ENCODE data around the gene PDXK. TPM values are rescaled to one million over a fixed set of nuclear protein-coding genes. Genes with fewer than 3 reads are reported as not detected.
A peak's percentile ranks its signal among the peaks of the same experiment; 100 is the strongest.

The PDXK gene
- polyA plus RNA-seq, 3 donors: 128 to 214 (median 210) TPM

GRCh38 chr21:43699933-43700599 lies 18.9 kb upstream of the PDXK start:
- Histone ChIP-seq H3K79me2 (ENCODE audit: insufficient read depth, low read length) (no peaks in the 10 kb centered on the region), H4K20me1 (ENCODE audit: insufficient read depth, low read length) (no peaks in the 10 kb centered on the region), H3K4me2 (replicated peaks; ENCODE audit: extremely low read depth, low read length, poor library complexity, severe bottlenecking) (no peak overlapping the region), H2AFZ (ENCODE audit: insufficient read depth, low read depth, low read length, poor library complexity, severe bottlenecking) (no peak overlapping the region), H3K9ac (ENCODE audit: insufficient read depth, low read length, poor library complexity, severe bottlenecking) (no peak overlapping the region), H3K4me1 (ENCODE audit: control insufficient read depth in 1 of 2, insufficient read depth in 2 of 2, low read length in 2 of 2) (peaks cover 15% of the 10 kb centered on the region in 2 donors), H3K9me3 (replicated peaks in 1 of 2; ENCODE audit: control insufficient read depth in 1 of 2, insufficient read depth in 1 of 2, low read length in 2 of 2) (no peaks in the 10 kb centered on the region), H3K36me3 (replicated peaks in 1 of 2; ENCODE audit: control insufficient read depth in 1 of 2, insufficient read depth in 2 of 2, low read length in 2 of 2) (peaks cover 4 to 15% of the 10 kb centered on the region in 2 donors), H3K4me3 (replicated peaks in 1 of 3; ENCODE audit: low read depth in 2 of 3, low read length in 3 of 3) (no peak overlapping the region), H3K27me3 (ENCODE audit: control insufficient read depth in 2 of 2, insufficient read depth in 2 of 2, low read length in 2 of 2) (peaks cover 0 to 4% of the 10 kb centered on the region in 2 donors), H3K27ac (ENCODE audit: low read depth in 1 of 2, low read length in 2 of 2) (no peak overlapping the region)
- WGBS (ENCODE audit: insufficient coverage): 73% methylated on average over 6 of the region's 13 CpGs
- TF ChIP-seq CTCF (IDR thresholded peaks at IDR 0.05): no peak
- DNase-seq: no peak
- no peak overlapping the region for H3K4me3 Mint-ChIP-seq
- peaks cover 0 to 11% (median 10%) of the 10 kb centered on the region in 3 donors for H3K27me3 Mint-ChIP-seq (ENCODE audit: low read depth in 3 of 3)
- no peak overlapping the region for H3K27ac Mint-ChIP-seq
- intact Hi-C loops (cut with micrococcal nuclease): no loop called here
- peaks cover 17% of the 10 kb centered on the region for H3K4me1 Mint-ChIP-seq
- peaks cover 14 to 16% of the 10 kb centered on the region in 2 donors for H3K36me3 Mint-ChIP-seq
- H3K9me3 Mint-ChIP-seq: no peaks in the 10 kb centered on the region

GRCh38 chr21:43701936-43702784 lies 16.8 kb upstream of the PDXK start:
- Histone ChIP-seq H3K36me3 (replicated peaks in 1 of 2; ENCODE audit: control insufficient read depth in 1 of 2, insufficient read depth in 2 of 2, low read length in 2 of 2) (no peaks in the 10 kb centered on the region), H3K9ac (ENCODE audit: insufficient read depth, low read length, poor library complexity, severe bottlenecking) (no peak overlapping the region), H3K4me3 (replicated peaks in 1 of 3; ENCODE audit: low read depth in 2 of 3, low read length in 3 of 3) (peak overlapping the region in 1 of 3 experiments; percentile 59), H3K79me2 (ENCODE audit: insufficient read depth, low read length) (no peaks in the 10 kb centered on the region), H2AFZ (ENCODE audit: insufficient read depth, low read depth, low read length, poor library complexity, severe bottlenecking) (peak overlapping the region; percentile 61), H3K9me3 (replicated peaks in 1 of 2; ENCODE audit: control insufficient read depth in 1 of 2, insufficient read depth in 1 of 2, low read length in 2 of 2) (no peaks in the 10 kb centered on the region), H3K27ac (ENCODE audit: low read depth in 1 of 2, low read length in 2 of 2) (no peak overlapping the region), H3K4me2 (replicated peaks; ENCODE audit: extremely low read depth, low read length, poor library complexity, severe bottlenecking) (peak overlapping the region; percentile 64), H4K20me1 (ENCODE audit: insufficient read depth, low read length) (no peaks in the 10 kb centered on the region), H3K27me3 (ENCODE audit: control insufficient read depth in 2 of 2, insufficient read depth in 2 of 2, low read length in 2 of 2) (peaks cover 0 to 4% of the 10 kb centered on the region in 2 donors), H3K4me1 (ENCODE audit: control insufficient read depth in 1 of 2, insufficient read depth in 2 of 2, low read length in 2 of 2) (peaks cover 18 to 23% of the 10 kb centered on the region in 2 donors)
- WGBS (ENCODE audit: insufficient coverage): 77% methylated on average over 22 of the region's 29 CpGs
- no peaks in the 10 kb centered on the region for H3K9me3 Mint-ChIP-seq
- H3K4me3 Mint-ChIP-seq: peak overlapping the region; percentile 71 to 92
- peaks cover 0 to 2% of the 10 kb centered on the region in 2 donors for H3K36me3 Mint-ChIP-seq
- no peak for DNase-seq
- TF ChIP-seq CTCF (IDR thresholded peaks at IDR 0.05): no peak
- intact Hi-C loops (cut with micrococcal nuclease): no loop called here
- peak overlapping the region in 1 of 7 donors; percentile 64 for H3K27ac Mint-ChIP-seq
- H3K4me1 Mint-ChIP-seq: peaks cover 19% of the 10 kb centered on the region
- peaks cover 3 to 14% (median 11%) of the 10 kb centered on the region in 3 donors for H3K27me3 Mint-ChIP-seq (ENCODE audit: low read depth in 3 of 3)

Data from CD14-positive monocyte (primary cell).